Fibroblast of skin of back (primary cell): ENCODE results near the gene PLA2G12A.

Source experiments
- DNase-seq: peaks from one replicate; pipeline ENCODE4 v3.0.0-alpha.2; 2013

Gene PLA2G12A

DNA sequence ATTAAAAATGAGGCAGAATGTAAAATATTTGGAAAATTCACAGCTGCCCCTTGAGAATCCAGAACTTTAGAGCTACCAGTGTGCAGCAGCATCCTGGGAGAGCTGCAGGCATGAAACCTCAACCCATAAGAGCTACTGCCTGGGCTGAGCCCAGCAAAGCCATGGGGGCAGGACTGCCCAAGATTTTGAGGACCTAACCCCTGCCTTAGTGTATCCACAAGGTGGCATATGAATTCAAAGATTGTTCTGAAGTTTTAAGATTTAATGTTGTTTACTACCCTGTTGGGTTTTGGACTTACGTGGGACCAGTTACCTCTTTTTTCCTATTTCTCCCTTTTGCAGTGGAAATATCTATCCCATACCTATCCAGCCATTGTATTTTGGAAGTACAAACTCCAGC lies 53.0 kb downstream of the PLA2G12A start:
- no peak for DNase-seq

DNA sequence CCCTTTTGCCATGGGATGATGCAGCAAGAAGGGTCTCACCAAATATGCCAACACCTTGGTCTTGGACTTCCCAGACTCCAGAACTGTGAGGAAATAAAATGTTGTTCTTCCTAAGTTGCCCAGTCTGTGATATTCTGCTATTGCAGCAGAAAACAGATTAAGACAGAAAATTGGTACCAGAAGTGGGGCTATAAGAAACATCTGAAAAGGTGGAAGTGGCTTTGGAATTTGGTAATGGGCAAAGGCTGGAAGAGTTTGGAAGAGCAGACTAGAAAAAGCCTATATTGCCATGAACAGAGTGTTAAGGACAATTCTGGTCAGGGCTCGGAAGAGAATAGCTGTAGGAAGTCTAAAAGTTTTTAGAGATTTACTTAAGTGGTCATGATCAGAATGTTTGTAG lies 54.0 kb downstream of the PLA2G12A start:
- DNase-seq: no peak

DNA sequence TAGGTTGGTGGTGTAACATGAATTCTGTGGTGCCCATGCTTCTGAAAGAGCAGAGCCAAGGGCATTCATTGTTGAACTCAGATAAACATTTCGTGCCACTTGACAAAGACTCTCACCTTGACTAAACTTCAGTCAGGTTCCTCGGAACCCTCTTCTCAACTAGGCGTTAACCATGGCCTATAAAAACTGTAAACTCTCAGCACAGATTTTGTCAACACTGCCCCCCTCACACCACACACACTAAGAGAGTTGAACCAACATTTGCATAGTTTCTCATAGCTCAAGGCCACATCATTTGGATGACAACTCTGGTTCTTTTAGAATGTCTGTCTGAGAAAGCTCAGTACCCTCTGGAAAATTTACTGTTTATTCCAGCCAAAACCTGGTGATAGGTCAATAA lies 54.7 kb downstream of the PLA2G12A start:
- DNase-seq: no peak

DNA sequence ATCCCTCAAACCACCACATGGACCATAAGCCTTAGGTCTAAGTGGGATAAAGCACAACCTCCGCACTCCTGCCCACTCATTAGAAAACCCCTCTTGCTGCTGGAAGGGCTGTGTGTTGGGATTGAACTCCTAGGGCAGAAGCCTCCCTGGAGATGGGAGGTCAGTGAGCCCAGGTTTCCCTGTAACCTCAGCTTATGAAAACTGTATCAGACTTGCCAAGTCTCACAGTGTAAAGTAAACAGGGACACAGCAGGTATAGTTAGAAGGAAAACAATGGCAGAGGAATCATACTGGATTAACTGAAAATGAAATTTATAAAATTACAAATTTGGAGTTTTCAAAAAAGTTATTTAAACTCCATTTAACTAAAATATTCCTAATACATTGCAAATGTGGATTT lies 56.6 kb downstream of the PLA2G12A start:
- DNase-seq: no peak

DNA sequence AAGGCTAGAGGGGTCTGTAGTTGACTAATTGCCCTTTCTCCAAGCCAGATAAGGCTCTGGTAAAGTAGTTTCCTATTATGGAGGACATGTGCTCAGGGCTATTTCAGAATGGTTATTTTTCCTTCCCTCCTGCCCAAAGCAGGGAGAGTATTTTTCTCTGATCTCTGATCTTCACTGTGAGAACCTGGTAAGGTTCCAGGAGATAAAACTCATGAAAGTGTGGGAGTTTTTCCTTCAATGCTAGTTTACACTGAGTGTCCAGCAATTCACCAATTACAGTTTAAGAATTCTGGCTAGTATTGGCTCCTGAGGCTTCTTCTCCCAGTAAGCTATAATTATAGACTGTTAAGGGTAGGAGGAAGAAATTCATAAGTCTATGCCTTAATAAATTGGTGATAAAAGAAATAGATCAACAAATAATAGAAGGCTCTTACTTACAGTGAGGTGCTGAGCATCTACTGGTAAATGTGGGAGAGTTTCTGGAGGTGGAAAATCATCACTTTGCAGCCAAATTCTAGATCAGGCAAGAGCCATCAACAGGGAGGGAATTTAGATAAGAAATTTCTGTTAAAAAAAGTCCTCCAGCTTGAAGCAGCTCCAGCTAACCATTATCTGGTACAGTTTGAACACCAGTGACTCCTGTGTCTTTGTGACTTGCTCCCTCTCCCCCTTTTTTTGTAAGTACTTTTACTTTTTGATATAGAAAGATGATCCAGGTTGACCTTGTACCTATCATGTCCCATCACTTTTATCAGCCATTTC lies 57.5 kb downstream of the PLA2G12A start:
- DNase-seq: no peak

DNA sequence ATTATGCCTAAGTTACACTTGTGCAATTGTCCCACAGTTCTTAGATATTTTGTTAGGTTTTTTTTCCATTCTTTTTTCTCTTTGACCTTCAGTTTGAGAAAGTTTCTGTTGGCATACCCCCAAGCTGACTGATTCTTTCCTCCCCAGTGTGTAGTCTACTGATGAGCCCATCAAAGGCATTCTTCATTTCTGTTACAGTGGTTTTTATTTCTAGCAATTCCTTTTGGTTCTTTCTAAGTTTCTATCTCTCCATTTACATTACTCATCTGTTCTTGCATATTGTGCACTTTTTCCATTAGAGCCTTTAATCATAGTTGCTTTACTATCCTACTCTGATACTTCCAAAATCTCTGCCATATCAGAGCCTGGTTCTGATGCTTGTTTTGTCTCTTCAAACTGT lies 58.5 kb downstream of the PLA2G12A start:
- no peak for DNase-seq

DNA sequence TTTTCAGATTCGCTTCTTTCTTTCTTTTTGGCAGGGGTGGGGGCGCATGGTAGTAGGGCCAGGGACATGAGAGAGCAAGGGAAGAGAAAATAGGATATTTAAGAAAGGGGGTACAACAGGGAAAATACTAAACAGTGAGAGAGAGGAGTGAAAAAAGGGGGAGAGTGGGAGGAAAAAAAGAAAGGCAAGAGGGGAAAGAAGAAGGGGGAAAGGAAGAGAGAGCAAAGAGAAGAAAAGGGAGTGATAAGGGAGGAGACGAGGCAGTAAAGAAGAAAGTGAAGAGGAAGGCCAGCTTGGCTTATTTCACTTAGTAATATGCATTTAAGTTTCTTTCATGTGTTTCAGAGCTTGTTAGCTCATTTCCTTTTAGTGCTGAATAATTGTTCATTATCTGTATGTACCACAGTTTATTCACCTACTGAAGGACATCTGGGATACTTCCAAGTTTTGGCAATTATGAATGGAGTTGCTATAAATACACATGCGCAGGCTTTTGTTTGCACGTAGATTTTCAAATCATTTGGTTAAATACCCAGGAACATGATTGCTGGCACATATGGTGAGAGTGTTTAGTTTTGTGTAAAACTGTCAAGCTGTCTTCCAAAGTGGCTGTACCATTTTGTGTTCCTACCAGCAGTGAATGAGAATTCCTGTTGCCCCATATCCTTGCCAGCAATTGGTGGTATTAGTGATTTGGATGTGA lies 63.9 kb downstream of the PLA2G12A start:
- DNase-seq: no peak

DNA sequence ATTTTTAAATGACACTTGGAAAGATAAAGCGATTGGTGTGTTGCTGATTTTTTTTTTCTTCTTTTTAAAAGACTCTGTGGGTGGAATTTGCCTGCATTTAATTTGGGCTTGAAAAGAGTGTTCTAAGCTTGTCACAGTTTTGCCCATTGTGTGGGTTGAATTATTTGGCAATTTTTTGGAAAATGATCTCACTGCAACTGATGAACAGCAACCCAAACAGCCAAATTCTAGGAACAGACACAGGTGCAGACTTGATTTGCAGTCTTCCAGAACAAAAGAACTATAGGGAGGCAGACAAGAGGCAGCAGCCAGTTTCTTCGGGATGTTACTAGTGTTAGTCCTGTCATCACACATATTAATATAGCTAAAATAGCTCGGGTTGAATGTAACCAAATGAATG lies 67.1 kb downstream of the PLA2G12A start:
- no peak for DNase-seq

DNA sequence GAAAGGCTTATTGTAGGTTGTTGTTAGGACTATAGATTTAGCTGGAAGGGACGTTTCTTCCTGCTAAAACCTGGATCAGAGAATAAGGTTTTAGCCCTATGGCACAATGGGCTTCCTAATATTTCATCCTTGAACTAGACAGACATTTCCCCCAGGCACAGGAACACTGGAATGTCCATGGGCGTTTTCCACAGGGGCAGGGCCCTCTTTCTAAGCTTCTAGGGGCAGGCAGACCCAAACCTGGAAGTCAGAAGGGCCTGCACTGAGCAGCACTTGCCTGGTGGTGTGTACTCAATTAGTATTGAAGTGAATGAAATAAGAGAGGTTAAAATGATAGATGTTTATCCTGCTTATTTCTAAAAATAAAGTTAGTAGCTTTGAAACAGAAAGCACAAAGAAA lies 67.8 kb downstream of the PLA2G12A start:
- DNase-seq: no peak
